Stimulated activated CD4-positive, alpha-beta T cell treated with anti-CD3 and anti-CD28 coated beads, Interleukin-2, amount 100 ng/mL, for 48 hours (primary cell): Measurements from ENCODE around the gene BBS12.

Source experiments
- DNase-seq, 2 donors: peaks; one replicate each; pipeline ENCODE4 v3.0.0-alpha.2; 2020

The BBS12 gene

DNA sequence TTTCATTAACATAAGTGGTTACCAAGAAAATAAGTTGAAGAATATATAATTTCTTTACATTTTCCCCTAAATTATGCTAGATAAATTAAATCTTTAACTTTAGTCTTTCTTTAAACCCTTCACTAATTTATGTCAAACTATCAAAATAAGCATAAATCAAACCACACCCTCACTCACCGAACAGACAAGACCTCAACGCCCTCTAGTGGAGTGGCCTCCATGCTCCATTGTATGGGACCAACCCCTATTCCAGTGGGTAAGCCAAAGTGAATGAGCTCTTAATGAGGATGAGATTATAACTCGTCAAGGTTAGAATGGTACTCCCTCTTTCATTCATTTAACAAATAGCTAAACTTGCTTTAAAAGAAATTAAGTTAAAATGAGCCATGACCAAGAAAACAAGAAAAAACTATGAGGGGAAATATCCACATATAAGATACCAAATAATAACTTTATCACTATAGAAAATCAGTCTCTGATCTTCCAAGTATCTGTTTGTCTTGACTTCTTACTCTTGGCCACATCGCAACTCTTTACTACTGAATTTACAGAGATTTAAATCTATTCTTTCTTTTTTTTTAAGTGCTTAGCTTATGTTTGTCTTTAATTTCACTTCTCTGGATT, 15.6 kb upstream of the BBS12 start:
- peak; percentile 75 to 80 for DNase-seq

DNA sequence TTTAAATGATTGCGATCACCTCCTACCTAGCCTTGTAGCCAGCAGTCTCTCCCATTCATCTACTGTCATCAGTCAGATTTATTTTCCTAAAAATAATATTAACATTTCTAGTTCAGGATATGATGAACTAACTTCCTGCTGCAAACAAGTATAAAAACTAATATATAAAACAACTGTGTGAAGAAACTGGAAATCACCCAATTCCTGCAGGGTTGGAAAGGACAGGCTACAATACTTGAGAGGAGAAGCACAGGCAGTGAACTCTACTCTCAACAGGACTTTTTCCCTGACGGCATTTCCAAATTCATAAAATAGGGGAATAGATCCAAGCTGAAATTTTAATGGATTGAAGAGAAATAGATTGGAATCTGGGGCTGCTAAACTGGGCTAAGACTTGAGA, 14.2 kb upstream of the BBS12 start:
- no peak for DNase-seq

DNA sequence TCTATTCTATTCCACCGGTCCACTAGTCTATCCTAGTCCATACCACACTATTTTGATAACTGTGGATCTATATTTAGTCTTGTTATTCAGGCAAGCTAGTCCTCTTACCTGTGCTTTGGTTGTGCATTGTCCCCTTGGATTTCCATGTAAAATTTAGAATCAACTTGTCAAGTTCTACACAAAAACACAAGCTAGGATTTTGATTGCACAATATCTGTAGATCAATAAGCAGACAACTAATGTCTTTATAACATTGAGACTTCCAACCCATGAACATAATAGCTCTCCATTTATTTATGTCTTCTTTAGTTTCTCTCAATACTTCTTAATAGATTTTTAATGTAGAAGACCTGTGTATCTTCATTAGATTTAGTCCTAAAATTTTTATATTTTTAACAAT, 10.2 kb upstream of the BBS12 start:
- no peak for DNase-seq

- DNase-seq: no peak
Observed at GRCh38 chr4:122728856-122729255, 3.6 kb upstream of the BBS12 start.

GRCh38 chr4:122731676-122732075, 828 bp upstream of the BBS12 start:
- DNase-seq: no peak

- DNase-seq: no peak
Observed at GRCh38 chr4:122733787-122734120, 1.2 kb downstream of the BBS12 start.

- no peak for DNase-seq
Observed at GRCh38 chr4:122739174-122739573, 6.7 kb downstream of the BBS12 start.

GRCh38 chr4:122742933-122743829, 10.7 kb downstream of the BBS12 start:
- DNase-seq: no peak

- DNase-seq: no peak
Observed at GRCh38 chr4:122744229-122744628, 11.7 kb downstream of the BBS12 start.

GRCh38 chr4:122746485-122746965, 14.0 kb downstream of the BBS12 start:
- no peak for DNase-seq

GRCh38 chr4:122747068-122747467, 14.6 kb downstream of the BBS12 start:
- no peak for DNase-seq

DNA sequence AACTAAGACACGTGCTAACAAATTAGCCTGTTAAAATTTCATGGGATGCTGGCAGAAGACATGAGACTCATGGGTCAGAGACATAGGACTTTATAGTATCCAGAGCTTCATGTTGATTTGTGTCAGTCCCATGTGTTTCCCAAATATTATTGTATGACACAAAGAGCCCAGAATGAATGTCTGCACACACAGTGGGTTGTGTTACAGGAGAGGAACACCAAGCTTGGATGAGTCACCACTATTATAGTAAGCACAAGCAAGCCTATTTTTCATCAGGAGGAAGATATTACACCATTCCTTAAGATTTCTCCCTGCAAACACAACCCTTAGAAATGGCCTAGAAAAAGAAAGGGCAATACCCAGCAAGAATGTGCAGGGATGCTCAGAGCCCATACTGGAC, 15.4 kb downstream of the BBS12 start:
- DNase-seq: no peak

GRCh38 chr4:122749704-122750454, 17.4 kb downstream of the BBS12 start:
- no peak for DNase-seq

GRCh38 chr4:122755675-122756074, 23.2 kb downstream of the BBS12 start:
- DNase-seq: no peak

DNA sequence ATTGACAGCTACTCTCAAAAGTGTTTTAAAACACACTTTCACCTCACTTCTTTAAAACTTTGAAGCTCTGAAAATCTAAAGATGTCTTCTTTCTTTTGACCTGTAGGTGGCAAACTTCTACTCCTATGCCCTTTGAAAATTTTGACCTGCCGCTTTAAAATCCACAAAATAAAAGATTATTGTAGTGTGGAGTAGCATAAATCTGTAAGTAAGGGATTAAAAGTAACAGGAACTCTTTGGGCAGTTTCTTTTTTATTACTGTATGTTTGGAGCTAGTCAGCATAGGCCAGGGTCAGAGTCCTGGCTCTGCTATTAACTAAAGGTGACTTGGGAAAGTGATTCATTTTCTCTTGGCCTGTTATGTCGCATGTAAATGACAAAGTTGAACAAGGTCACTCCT, 25.5 kb downstream of the BBS12 start:
- no peak for DNase-seq

DNA sequence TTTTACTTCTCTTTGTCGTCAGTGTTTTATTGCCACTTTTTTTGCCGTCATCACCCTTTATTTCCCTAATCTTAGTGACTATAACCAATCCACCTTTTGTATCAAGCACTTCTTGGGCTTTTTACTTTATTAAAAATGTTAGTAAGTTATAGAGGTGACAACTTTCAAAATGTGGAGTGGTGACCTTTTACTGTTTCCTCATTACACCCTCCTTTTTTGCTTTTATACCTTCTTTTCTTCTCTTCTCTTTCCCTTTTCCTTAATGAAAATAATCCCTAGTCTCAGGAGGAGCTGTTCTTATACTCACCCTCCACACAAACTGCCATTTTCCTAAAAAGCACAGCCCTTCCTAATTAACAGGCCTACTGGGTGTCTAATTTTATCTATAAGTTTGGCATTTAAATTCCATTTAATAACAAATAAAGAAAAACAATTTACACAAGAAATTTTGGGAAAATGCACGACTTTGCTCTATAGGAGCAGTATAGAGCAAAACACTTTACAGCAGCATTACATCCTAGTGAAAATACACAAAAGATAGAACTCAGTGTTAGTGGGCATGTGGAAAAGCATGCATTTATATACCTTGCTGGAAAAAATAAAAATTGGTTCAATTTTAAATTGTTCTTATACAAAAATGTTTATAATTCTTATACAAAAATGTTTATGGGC, 27.3 kb downstream of the BBS12 start:
- DNase-seq: no peak

GRCh38 chr4:122762520-122762919, 30.0 kb downstream of the BBS12 start:
- no peak for DNase-seq

GRCh38 chr4:122762966-122763716, 30.6 kb downstream of the BBS12 start:
- no peak for DNase-seq

GRCh38 chr4:122764071-122764820, 31.7 kb downstream of the BBS12 start:
- no peak for DNase-seq

- DNase-seq: no peak
Observed at GRCh38 chr4:122764821-122765215, 32.3 kb downstream of the BBS12 start.

DNA sequence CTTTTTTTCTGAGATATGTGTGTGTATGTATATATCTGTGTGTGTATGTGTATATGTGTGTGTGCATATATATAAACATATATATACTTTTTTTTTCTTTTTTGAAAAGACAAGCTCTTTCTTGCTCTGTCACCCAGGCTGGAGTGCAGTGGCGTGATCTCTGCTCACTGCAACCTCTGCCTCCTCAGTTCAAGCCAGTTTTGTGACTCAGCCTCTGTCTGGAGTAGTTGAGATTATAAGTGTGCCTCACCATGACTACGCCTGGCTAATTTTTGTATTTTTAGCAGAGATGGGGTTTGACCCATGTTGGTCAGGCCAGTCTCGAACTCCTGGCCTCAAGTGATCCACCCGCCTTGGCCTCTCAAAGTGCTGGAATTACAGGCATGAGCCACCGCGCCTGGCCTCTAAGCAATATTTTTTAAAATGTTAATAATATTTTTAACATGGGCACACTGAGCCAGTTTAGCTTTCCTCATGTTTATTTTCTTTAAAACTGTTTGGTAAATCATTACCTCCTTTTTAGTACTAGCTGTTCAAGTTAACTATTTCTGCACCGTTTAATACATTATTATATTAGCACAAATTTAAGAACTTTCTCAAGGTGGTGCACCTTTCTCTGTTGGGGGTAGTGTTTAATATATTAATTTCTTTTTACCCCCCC, 33.3 kb downstream of the BBS12 start:
- DNase-seq: no peak
